HG03457 (cell line): ENCODE measurements around the gene SLC44A5.
"Not testable (repeated sequence)": the region's sequence is repeated elsewhere in the genome, so short reads cannot be mapped to it uniquely, and the experiment has no call there.

Source experiments
- ATAC-seq: cut with Tn5 transposase; IDR thresholded peaks from one replicate; pipeline ENCODE4 v1.9.1; 2021; ENCODE audit warnings: moderate number of reproducible peaks; ENCODE audit not compliant: unreplicated experiment

SLC44A5 gene

GRCh38 chr1:75528001-75528400 lies 82.9 kb downstream of the SLC44A5 start:
- no peak for ATAC-seq

- no peak for ATAC-seq
Observed at GRCh38 chr1:75522389-75522788, 88.5 kb downstream of the SLC44A5 start.

GRCh38 chr1:75521658-75522057 lies 89.3 kb downstream of the SLC44A5 start:
- no peak for ATAC-seq

- no peak for ATAC-seq
Observed at GRCh38 chr1:75520862-75521475, 89.9 kb downstream of the SLC44A5 start.

GRCh38 chr1:75519651-75520427 lies 91.1 kb downstream of the SLC44A5 start:
- no peak for ATAC-seq

- ATAC-seq: no peak
Observed at GRCh38 chr1:75518686-75519085, 92.2 kb downstream of the SLC44A5 start.

- no peak for ATAC-seq
Observed at GRCh38 chr1:75514270-75514669, 96.6 kb downstream of the SLC44A5 start.

- ATAC-seq: no peak
Observed at GRCh38 chr1:75506976-75507375, 103.9 kb downstream of the SLC44A5 start.

- no peak for ATAC-seq
Observed at GRCh38 chr1:75503221-75503974, 107.5 kb downstream of the SLC44A5 start.

- no peak for ATAC-seq
Observed at GRCh38 chr1:75502776-75503175, 108.1 kb downstream of the SLC44A5 start.

- ATAC-seq: no peak
Observed at GRCh38 chr1:75501577-75502295, 109.2 kb downstream of the SLC44A5 start.

GRCh38 chr1:75492011-75492410 lies 118.9 kb downstream of the SLC44A5 start:
- ATAC-seq: no peak

- no peak for ATAC-seq
Observed at GRCh38 chr1:75487399-75487798, 123.5 kb downstream of the SLC44A5 start.

GRCh38 chr1:75484789-75485188 lies 126.1 kb downstream of the SLC44A5 start:
- no peak for ATAC-seq

GRCh38 chr1:75482951-75483350 lies 128.0 kb downstream of the SLC44A5 start:
- no peak for ATAC-seq

- not testable (repeated sequence) for ATAC-seq
Observed at GRCh38 chr1:75476486-75476885, 134.4 kb downstream of the SLC44A5 start.

- no peak for ATAC-seq
Observed at GRCh38 chr1:75475696-75476095, 135.2 kb downstream of the SLC44A5 start.

GRCh38 chr1:75472971-75473603 lies 137.8 kb downstream of the SLC44A5 start:
- ATAC-seq: no peak

- no peak for ATAC-seq
Observed at GRCh38 chr1:75472089-75472970, 138.6 kb downstream of the SLC44A5 start.

GRCh38 chr1:75471252-75471651 lies 139.7 kb downstream of the SLC44A5 start:
- ATAC-seq: no peak
